ENCODE results near the gene NCKAP5.

Gene NCKAP5

GRCh38 chr2:133360190-133360589, 208.1 kb downstream of the NCKAP5 start:
- in situ Hi-C loops (cut with MboI; ENCODE audit: low sequenced_read_pairs): no loop called here

- in situ Hi-C loops (cut with MboI; ENCODE audit: low sequenced_read_pairs): no loop called here
Measured at GRCh38 chr2:133352719-133353118, 215.5 kb downstream of the NCKAP5 start.

GRCh38 chr2:133346654-133347053, 221.6 kb downstream of the NCKAP5 start:
- in situ Hi-C loops (cut with MboI; ENCODE audit: low sequenced_read_pairs): no loop called here

- in situ Hi-C loops (cut with MboI; ENCODE audit: low sequenced_read_pairs): no loop called here
Measured at GRCh38 chr2:133345638-133346037, 222.6 kb downstream of the NCKAP5 start.

GRCh38 chr2:133344849-133345248, 223.4 kb downstream of the NCKAP5 start:
- in situ Hi-C loops (cut with MboI; ENCODE audit: low sequenced_read_pairs): no loop called here

GRCh38 chr2:133343018-133343352, 225.3 kb downstream of the NCKAP5 start:
- in situ Hi-C loops (cut with MboI; ENCODE audit: low sequenced_read_pairs): no loop called here

GRCh38 chr2:133342286-133343017, 225.8 kb downstream of the NCKAP5 start:
- in situ Hi-C loops (cut with MboI; ENCODE audit: low sequenced_read_pairs): no loop called here

GRCh38 chr2:133341575-133341974, 226.7 kb downstream of the NCKAP5 start:
- in situ Hi-C loops (cut with MboI; ENCODE audit: low sequenced_read_pairs): no loop called here

GRCh38 chr2:133338224-133338623, 230.0 kb downstream of the NCKAP5 start:
- in situ Hi-C loops (cut with MboI; ENCODE audit: low sequenced_read_pairs): no loop called here

- in situ Hi-C loops (cut with MboI; ENCODE audit: low sequenced_read_pairs): no loop called here
Measured at GRCh38 chr2:133334923-133335322, 233.3 kb downstream of the NCKAP5 start.

GRCh38 chr2:133333181-133333580, 235.1 kb downstream of the NCKAP5 start:
- in situ Hi-C loops (cut with MboI; ENCODE audit: low sequenced_read_pairs): no loop called here

- in situ Hi-C loops (cut with MboI; ENCODE audit: low sequenced_read_pairs): no loop called here
Measured at GRCh38 chr2:133331436-133331835, 236.8 kb downstream of the NCKAP5 start.

GRCh38 chr2:133326652-133327397, 241.4 kb downstream of the NCKAP5 start:
- in situ Hi-C loops (cut with MboI; ENCODE audit: low sequenced_read_pairs): no loop called here

GRCh38 chr2:133324150-133324561, 244.1 kb downstream of the NCKAP5 start:
- in situ Hi-C loops (cut with MboI; ENCODE audit: low sequenced_read_pairs): no loop called here

- in situ Hi-C loops (cut with MboI; ENCODE audit: low sequenced_read_pairs): no loop called here
Measured at GRCh38 chr2:133322909-133323308, 245.4 kb downstream of the NCKAP5 start.

GRCh38 chr2:133317178-133317577, 251.1 kb downstream of the NCKAP5 start:
- in situ Hi-C loops (cut with MboI; ENCODE audit: low sequenced_read_pairs): no loop called here

GRCh38 chr2:133316557-133316956, 251.7 kb downstream of the NCKAP5 start:
- in situ Hi-C loops (cut with MboI; ENCODE audit: low sequenced_read_pairs): no loop called here

GRCh38 chr2:133315280-133315679, 253.0 kb downstream of the NCKAP5 start:
- in situ Hi-C loops (cut with MboI; ENCODE audit: low sequenced_read_pairs): no loop called here

GRCh38 chr2:133314795-133315194, 253.5 kb downstream of the NCKAP5 start:
- in situ Hi-C loops (cut with MboI; ENCODE audit: low sequenced_read_pairs): no loop called here

GRCh38 chr2:133312038-133312729, 256.1 kb downstream of the NCKAP5 start:
- in situ Hi-C loops (cut with MboI; ENCODE audit: low sequenced_read_pairs): no loop called here

GRCh38 chr2:133306236-133306635, 262.0 kb downstream of the NCKAP5 start:
- in situ Hi-C loops (cut with MboI; ENCODE audit: low sequenced_read_pairs): no loop called here

- in situ Hi-C loops (cut with MboI; ENCODE audit: low sequenced_read_pairs): no loop called here
Measured at GRCh38 chr2:133304344-133304743, 263.9 kb downstream of the NCKAP5 start.
